ENCODE measurements around the gene ABHD10. TPM values are rescaled to one million over a fixed set of nuclear protein-coding genes. Genes with fewer than 3 reads are reported as not detected.

Gene ABHD10
- total RNA-seq, 1 experiment from 2014 or later, result 21.8 TPM

- no peak overlapping the region for H2BK12ac ChIP-seq (ENCODE audit: insufficient read length, low read depth, low read length)
- H3K4me3 Mint-ChIP-seq, result no peak overlapping the region
Measured at GRCh38 chr3:112041321-112041720, 62.5 kb downstream of the ABHD10 start.

More at GRCh38 chr3:112041321-112041720, 62.5 kb downstream of the ABHD10 start:
- Histone ChIP-seq H3K4me1 (ENCODE audit: insufficient read depth, low read length) (no peaks in the 10 kb centered on the region), H4K20me1 (ENCODE audit: control insufficient read depth, insufficient read depth, insufficient read length) (no peaks in the 10 kb centered on the region), H4K8ac (replicated peaks; ENCODE audit: insufficient read length, low read depth, low read length) (no peak overlapping the region), H2BK5ac (ENCODE audit: insufficient read length, low read length) (no peak overlapping the region), H3K27me3 (ENCODE audit: insufficient read depth, low read length) (no peaks in the 10 kb centered on the region), H3K14ac (ENCODE audit: insufficient read depth, low read length) (no peak overlapping the region), H3K4me2 (ENCODE audit: insufficient read depth, insufficient read length, low read length) (no peak overlapping the region), H4K91ac (ENCODE audit: insufficient read length, low read depth, low read length) (no peak overlapping the region), H3K27ac (ENCODE audit: insufficient read length, low read depth, low read length) (no peak overlapping the region), H2BK120ac (ENCODE audit: low read depth, low read length, poor library complexity, severe bottlenecking) (no peak overlapping the region), H3K79me1 (ENCODE audit: insufficient read depth, low read depth, low read length, poor library complexity, severe bottlenecking) (no peaks in the 10 kb centered on the region), H2AK5ac (ENCODE audit: insufficient read length, low read length) (no peak overlapping the region), H3K23ac (ENCODE audit: insufficient read length, low read depth, low read length) (no peak overlapping the region), H2AFZ (ENCODE audit: low read length) (no peak overlapping the region), H2BK20ac (ENCODE audit: low read depth, low read length, poor library complexity, severe bottlenecking) (no peak overlapping the region), H3K79me2 (ENCODE audit: insufficient read depth, low read length) (no peaks in the 10 kb centered on the region), H4K5ac (ENCODE audit: insufficient read length, low read depth, low read length) (no peak overlapping the region), H3K56ac (ENCODE audit: insufficient read length, low read depth, low read length) (no peak overlapping the region), H3K4ac (ENCODE audit: low read depth, low read length) (no peak overlapping the region), H3K9ac (ENCODE audit: extremely low read depth, insufficient read length, low read length) (no peak overlapping the region), H3K9me3 (ENCODE audit: control insufficient read depth, low read depth, low read length) (no peaks in the 10 kb centered on the region), H3K23me2 (ENCODE audit: insufficient read length, low read depth, low read length, poor library complexity, severe bottlenecking) (no peaks in the 10 kb centered on the region), H3T11ph (ENCODE audit: low read length) (no peak overlapping the region), H2BK15ac (ENCODE audit: low read depth, low read length) (no peak overlapping the region), H3K18ac (ENCODE audit: insufficient read length, low read depth, low read length) (no peak overlapping the region)
- Mint-ChIP-seq H3K4me1 (peaks cover 12 to 20% of the 10 kb centered on the region in 2 experiments), H3K27ac (peak overlapping the region in 1 of 3 experiments; percentile 61; a peak in 1 of 7 replicates), H3K27me3 (ENCODE audit: low read depth) (no peaks in the 10 kb centered on the region), H3K36me3 (ENCODE audit: insufficient read depth in 1 of 3, low read depth in 3 of 3) (peaks cover 9 to 18% (median 12%) of the 10 kb centered on the region in 3 experiments), H3K9me3 (peaks cover 14 to 17% of the 10 kb centered on the region in 2 experiments)
- TF ChIP-seq, protein P1, sequence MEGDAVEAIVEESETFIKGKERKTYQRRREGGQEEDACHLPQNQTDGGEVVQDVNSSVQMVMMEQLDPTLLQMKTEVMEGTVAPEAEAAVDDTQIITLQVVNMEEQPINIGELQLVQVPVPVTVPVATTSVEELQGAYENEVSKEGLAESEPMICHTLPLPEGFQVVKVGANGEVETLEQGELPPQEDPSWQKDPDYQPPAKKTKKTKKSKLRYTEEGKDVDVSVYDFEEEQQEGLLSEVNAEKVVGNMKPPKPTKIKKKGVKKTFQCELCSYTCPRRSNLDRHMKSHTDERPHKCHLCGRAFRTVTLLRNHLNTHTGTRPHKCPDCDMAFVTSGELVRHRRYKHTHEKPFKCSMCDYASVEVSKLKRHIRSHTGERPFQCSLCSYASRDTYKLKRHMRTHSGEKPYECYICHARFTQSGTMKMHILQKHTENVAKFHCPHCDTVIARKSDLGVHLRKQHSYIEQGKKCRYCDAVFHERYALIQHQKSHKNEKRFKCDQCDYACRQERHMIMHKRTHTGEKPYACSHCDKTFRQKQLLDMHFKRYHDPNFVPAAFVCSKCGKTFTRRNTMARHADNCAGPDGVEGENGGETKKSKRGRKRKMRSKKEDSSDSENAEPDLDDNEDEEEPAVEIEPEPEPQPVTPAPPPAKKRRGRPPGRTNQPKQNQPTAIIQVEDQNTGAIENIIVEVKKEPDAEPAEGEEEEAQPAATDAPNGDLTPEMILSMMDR (conservative IDR thresholded peaks at IDR 0.05), result no peak
- no peak for DNase-seq
